CD8-positive, alpha-beta memory T cell (primary cell): ENCODE results near the gene ARHGDIA. TPM values are rescaled to one million over a fixed set of nuclear protein-coding genes. Genes with fewer than 3 reads are reported as not detected.

ENCODE experiments used
- CTCF ChIA-PET: fragments of 350-600 bp; sonication (Branson Sonifier 250); formaldehyde crosslinking; loops from one replicate; lab custom pipeline; 2021; ENCODE audit warnings: antibody characterized with exemption; lab: Charles Lee
- POLR2A ChIA-PET: fragments of 350-600 bp; sonication (Branson Sonifier 250); formaldehyde crosslinking; loops from one replicate; lab custom pipeline; 2021; ENCODE audit warnings: antibody characterized with exemption; lab: Charles Lee
- DNase-seq, 5 donors: peaks; one replicate each; pipeline versions ENCODE4 v3.0.0 to v3.0.0-alpha.2; 2020 to 2022; ENCODE audit warnings: mixed read lengths in 1 of 5
- H3K27ac ChIP-seq: one replicate; pipeline ENCODE4 v1.7.0; 2013; ENCODE audit warnings: low read depth, mild to moderate bottlenecking, low read length, moderate library complexity
- H3K27me3 ChIP-seq: 2 replicates; pipeline ENCODE4 v1.7.0; 2013; ENCODE audit warnings: low read length, mild to moderate bottlenecking; ENCODE audit not compliant: insufficient read depth, poor library complexity, severe bottlenecking
- H3K36me3 ChIP-seq: 2 replicates; pipeline ENCODE4 v1.7.0; 2013; ENCODE audit warnings: mild to moderate bottlenecking, low read length, moderate library complexity; ENCODE audit not compliant: insufficient read depth
- H3K4me1 ChIP-seq: 2 replicates; pipeline ENCODE4 v1.7.0; 2013; ENCODE audit warnings: mild to moderate bottlenecking, low read length, moderate library complexity; ENCODE audit not compliant: insufficient read depth
- H3K4me3 ChIP-seq: 2 replicates; pipeline ENCODE4 v1.7.0; 2013; ENCODE audit warnings: mild to moderate bottlenecking, low read length
- H3K9me3 ChIP-seq: 2 replicates; pipeline ENCODE4 v1.7.0; 2013; ENCODE audit warnings: mild to moderate bottlenecking, low read length
- H3K27ac Mint-ChIP-seq, 8 donors: one replicate each; pipeline ENCODE4 v1.8.0; 2020 to 2021; ENCODE audit warnings: mixed read lengths in 8 of 8, mild to moderate bottlenecking in 6 of 8, inconsistent platforms in 3 of 8, moderate library complexity in 3 of 8
- H3K27me3 Mint-ChIP-seq, 2 donors: one replicate each; pipeline ENCODE4 v1.8.0; 2020 to 2021; ENCODE audit warnings: mixed read lengths in 2 of 2, mild to moderate bottlenecking in 1 of 2, moderate library complexity in 1 of 2
- H3K36me3 Mint-ChIP-seq, 3 donors: one replicate each; pipeline ENCODE4 v1.8.0; 2020 to 2021; ENCODE audit warnings: mixed read lengths in 3 of 3, inconsistent platforms in 1 of 3, mild to moderate bottlenecking in 1 of 3
- H3K4me1 Mint-ChIP-seq, 3 donors: one replicate each; pipeline ENCODE4 v1.8.0; 2020 to 2021; ENCODE audit warnings: mixed read lengths in 3 of 3, inconsistent platforms in 1 of 3, mild to moderate bottlenecking in 1 of 3
- H3K4me3 Mint-ChIP-seq, 7 donors: one replicate each; pipeline ENCODE4 v1.8.0; 2020 to 2021; ENCODE audit warnings: mixed read lengths in 7 of 7, mild to moderate bottlenecking in 6 of 7, moderate library complexity in 4 of 7, inconsistent platforms in 2 of 7
- H3K9me3 Mint-ChIP-seq, 5 donors: one replicate each; pipeline ENCODE4 v1.8.0; 2020 to 2022; ENCODE audit warnings: mixed read lengths in 5 of 5, mild to moderate bottlenecking in 3 of 5, moderate library complexity in 2 of 5, inconsistent platforms in 1 of 5
- polyA plus RNA-seq: library from polyadenylated mRNA; unstranded; fragments of 300-500 nt; fragmentation: Illumina TruSeq; gene quantifications from one replicate; pipeline ENCODE4 v1.2.3, GENCODE V29; 2021
- total RNA-seq, 2 experiments: library from RNA; stranded (reverse); gene quantifications; one replicate each; pipeline ENCODE4 v1.2.3, GENCODE V29; 2021

The ARHGDIA gene
- total and polyA plus RNA-seq, 3 experiments from 2014 or later = 237 to 677 (median 662) TPM

- DNase-seq = no peak
- ChIA-PET POLR2A (no interaction called here), CTCF (no interaction called here)
Observed at GRCh38 chr17:81821147-81821546, 50.0 kb downstream of the ARHGDIA start.

GRCh38 chr17:81819708-81820107 is 51.4 kb downstream of the ARHGDIA start:
- no peaks in the 10 kb centered on the region for H3K9me3 ChIP-seq
- no peak overlapping the region for H3K4me3 Mint-ChIP-seq
- peaks cover 0 to 14% (median 0%) of the 10 kb centered on the region in 3 donors for H3K36me3 Mint-ChIP-seq
- no peak overlapping the region for H3K27ac Mint-ChIP-seq
- no peaks in the 10 kb centered on the region for H3K27me3 ChIP-seq
- CTCF ChIA-PET = no interaction called here
- no peak overlapping the region for H3K4me3 ChIP-seq
- H3K9me3 Mint-ChIP-seq = no peaks in the 10 kb centered on the region
- no peaks in the 10 kb centered on the region for H3K4me1 ChIP-seq
- no peak overlapping the region for H3K27ac ChIP-seq
- no peak for DNase-seq
- no peaks in the 10 kb centered on the region for H3K4me1 Mint-ChIP-seq
- peaks cover 0 to 1% of the 10 kb centered on the region in 2 donors for H3K27me3 Mint-ChIP-seq
- POLR2A ChIA-PET = no interaction called here
- no peaks in the 10 kb centered on the region for H3K36me3 ChIP-seq

More at GRCh38 chr17:81821147-81821546, 50.0 kb downstream of the ARHGDIA start:
- Histone ChIP-seq H3K9me3 (no peaks in the 10 kb centered on the region), H3K4me3 (no peak overlapping the region), H3K36me3 (no peaks in the 10 kb centered on the region), H3K27ac (no peak overlapping the region), H3K27me3 (no peaks in the 10 kb centered on the region), H3K4me1 (no peaks in the 10 kb centered on the region)
- Mint-ChIP-seq H3K27me3 (peaks cover 0 to 1% of the 10 kb centered on the region in 2 donors), H3K4me3 (no peak overlapping the region), H3K9me3 (no peaks in the 10 kb centered on the region), H3K4me1 (peaks cover 0 to 4% (median 3%) of the 10 kb centered on the region in 3 donors), H3K27ac (no peak overlapping the region), H3K36me3 (peaks cover 0 to 17% (median 1%) of the 10 kb centered on the region in 3 donors)

DNA sequence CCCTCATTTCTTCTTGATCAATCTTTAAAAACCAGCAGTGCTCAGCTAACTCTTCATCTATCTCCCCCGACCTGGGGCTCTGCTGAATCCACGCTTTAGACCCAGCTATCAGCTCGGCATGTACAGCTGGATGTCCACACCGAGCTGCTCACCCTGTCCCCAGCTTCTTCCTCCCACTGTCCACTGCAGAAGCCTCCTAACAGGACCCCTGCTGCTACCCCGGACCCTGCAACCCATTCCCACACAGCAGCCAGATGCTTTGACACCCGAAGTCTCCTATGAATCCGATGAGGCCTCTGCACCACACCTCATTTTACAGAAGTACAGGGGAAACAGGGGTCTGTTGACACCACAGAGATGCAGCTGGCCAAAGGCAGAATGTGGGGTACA is 53.4 kb downstream of the ARHGDIA start:
- Histone ChIP-seq H3K36me3 (no peaks in the 10 kb centered on the region), H3K27ac (no peak overlapping the region), H3K4me3 (no peak overlapping the region), H3K9me3 (no peaks in the 10 kb centered on the region), H3K27me3 (no peaks in the 10 kb centered on the region), H3K4me1 (no peaks in the 10 kb centered on the region)
- H3K4me3 Mint-ChIP-seq = no peak overlapping the region
- no peak overlapping the region for H3K27ac Mint-ChIP-seq
- peaks cover 0 to 6% (median 0%) of the 10 kb centered on the region in 3 donors for H3K36me3 Mint-ChIP-seq
- ChIA-PET POLR2A (no interaction called here), CTCF (no interaction called here)
- H3K27me3 Mint-ChIP-seq = peaks cover 0 to 1% of the 10 kb centered on the region in 2 donors
- no peak for DNase-seq
- no peaks in the 10 kb centered on the region for H3K4me1 Mint-ChIP-seq
- H3K9me3 Mint-ChIP-seq = no peaks in the 10 kb centered on the region

Other genes with a start within 250 kb of the ARHGDIA start
Only the 30 nearest of the 31 such genes appear.
- under 1 TPM; 0.31 TPM for gene TSPAN10, start 234.1 kb downstream of the ARHGDIA start, total RNA-seq
- gene TSPAN10, start 234.1 kb downstream of the ARHGDIA start, polyA plus RNA-seq = 0.49 TPM
- gene PDE6G, start 214.8 kb downstream of the ARHGDIA start, total RNA-seq = 1 to 10 TPM; 1.9 to 2.2 TPM
- 1.5 TPM for gene PDE6G, start 214.8 kb downstream of the ARHGDIA start, polyA plus RNA-seq
- gene OXLD1, start 204.7 kb downstream of the ARHGDIA start, total RNA-seq = 10 to 100 TPM; 50.8 to 55.7 TPM
- gene OXLD1, start 204.7 kb downstream of the ARHGDIA start, polyA plus RNA-seq = 78.9 TPM
- gene CCDC137, start 204.6 kb downstream of the ARHGDIA start, total RNA-seq = 10 to 100 TPM; 68.6 to 70.7 TPM
- gene CCDC137, start 204.6 kb downstream of the ARHGDIA start, polyA plus RNA-seq = 22.2 TPM
- 10 to 100 TPM; 16.3 to 19.7 TPM for gene ARL16, start 187.5 kb downstream of the ARHGDIA start, total RNA-seq
- 33.0 TPM for gene ARL16, start 187.5 kb downstream of the ARHGDIA start, polyA plus RNA-seq
- gene HGS, start 187.3 kb downstream of the ARHGDIA start, total RNA-seq = 100 to 1,000 TPM; 122 to 135 TPM
- gene HGS, start 187.3 kb downstream of the ARHGDIA start, polyA plus RNA-seq = 36.7 TPM
- 100 to 1,000 TPM; 246 to 255 TPM for gene MRPL12, start 168.0 kb downstream of the ARHGDIA start, total RNA-seq
- 53.6 TPM for gene MRPL12, start 168.0 kb downstream of the ARHGDIA start, polyA plus RNA-seq
- gene SLC25A10, start 159.1 kb downstream of the ARHGDIA start, total RNA-seq = 10 to 100 TPM; 34.1 to 34.7 TPM
- 4.9 TPM for gene SLC25A10, start 159.1 kb downstream of the ARHGDIA start, polyA plus RNA-seq
- gene GCGR, start 67.2 kb downstream of the ARHGDIA start, total RNA-seq = not detected
- not detected for gene GCGR, start 67.2 kb downstream of the ARHGDIA start, polyA plus RNA-seq
- 10 to 100 TPM; 56.1 to 57.0 TPM for gene MCRIP1, start 38.0 kb downstream of the ARHGDIA start, total RNA-seq
- gene MCRIP1, start 38.0 kb downstream of the ARHGDIA start, polyA plus RNA-seq = 76.1 TPM
- not detected for gene PPP1R27, start 36.3 kb downstream of the ARHGDIA start, total RNA-seq
- not detected for gene PPP1R27, start 36.3 kb downstream of the ARHGDIA start, polyA plus RNA-seq
- 100 to 1,000 TPM; 463 to 482 TPM for gene P4HB, start 10.8 kb downstream of the ARHGDIA start, total RNA-seq
- 342 TPM for gene P4HB, start 10.8 kb downstream of the ARHGDIA start, polyA plus RNA-seq
- 100 to 1,000 TPM; 326 to 337 TPM for gene ALYREF, start 20.2 kb upstream of the ARHGDIA start, total RNA-seq
- gene ALYREF, start 20.2 kb upstream of the ARHGDIA start, polyA plus RNA-seq = 60.4 TPM
- gene ANAPC11, start 20.4 kb upstream of the ARHGDIA start, total RNA-seq = 100 to 1,000 TPM; 146 to 149 TPM
- 287 TPM for gene ANAPC11, start 20.4 kb upstream of the ARHGDIA start, polyA plus RNA-seq
- under 1 TPM; 0.57 to 0.62 TPM for gene NPB, start 30.9 kb upstream of the ARHGDIA start, total RNA-seq
- gene NPB, start 30.9 kb upstream of the ARHGDIA start, polyA plus RNA-seq = not detected
- gene PCYT2, start 40.1 kb upstream of the ARHGDIA start, total RNA-seq = 10 to 100 TPM; 30.3 to 31.6 TPM
- gene PCYT2, start 40.1 kb upstream of the ARHGDIA start, polyA plus RNA-seq = 35.7 TPM
- 10 to 100 TPM; 41.4 to 41.7 TPM for gene SIRT7, start 46.8 kb upstream of the ARHGDIA start, total RNA-seq
- gene SIRT7, start 46.8 kb upstream of the ARHGDIA start, polyA plus RNA-seq = 40.1 TPM
- gene MAFG, start 56.4 kb upstream of the ARHGDIA start, total RNA-seq = 10 to 100 TPM; 28.4 to 34.7 TPM
- 2.5 TPM for gene MAFG, start 56.4 kb upstream of the ARHGDIA start, polyA plus RNA-seq
- 100 to 1,000 TPM; 128 to 138 TPM for gene PYCR1, start 66.0 kb upstream of the ARHGDIA start, total RNA-seq
- gene PYCR1, start 66.0 kb upstream of the ARHGDIA start, polyA plus RNA-seq = 0.63 TPM
- not detected for gene MYADML2, start 75.9 kb upstream of the ARHGDIA start, total RNA-seq
- not detected for gene MYADML2, start 75.9 kb upstream of the ARHGDIA start, polyA plus RNA-seq
- gene NOTUM, start 89.8 kb upstream of the ARHGDIA start, total RNA-seq = under 1 TPM; 0.33 to 0.35 TPM
- gene NOTUM, start 89.8 kb upstream of the ARHGDIA start, polyA plus RNA-seq = not detected
- 10 to 100 TPM; 32.0 to 35.9 TPM for gene ASPSCR1, start 106.3 kb upstream of the ARHGDIA start, total RNA-seq
- 29.2 TPM for gene ASPSCR1, start 106.3 kb upstream of the ARHGDIA start, polyA plus RNA-seq
- 100 to 1,000 TPM; 143 to 158 TPM for gene CENPX, start 151.5 kb upstream of the ARHGDIA start, total RNA-seq
- gene CENPX, start 151.5 kb upstream of the ARHGDIA start, polyA plus RNA-seq = 56.7 TPM
- gene LRRC45, start 152.0 kb upstream of the ARHGDIA start, total RNA-seq = 10 to 100 TPM; 26.8 to 27.6 TPM
- gene LRRC45, start 152.0 kb upstream of the ARHGDIA start, polyA plus RNA-seq = 10.1 TPM
- gene RAC3, start 160.3 kb upstream of the ARHGDIA start, total RNA-seq = 1 to 10 TPM; 4.2 to 4.5 TPM
- gene RAC3, start 160.3 kb upstream of the ARHGDIA start, polyA plus RNA-seq = not detected
- 100 to 1,000 TPM; 117 to 127 TPM for gene DCXR, start 166.4 kb upstream of the ARHGDIA start, total RNA-seq
- 108 TPM for gene DCXR, start 166.4 kb upstream of the ARHGDIA start, polyA plus RNA-seq
- 10 to 100 TPM; 18.1 to 19.4 TPM for gene RFNG, start 180.5 kb upstream of the ARHGDIA start, total RNA-seq
- 7.3 TPM for gene RFNG, start 180.5 kb upstream of the ARHGDIA start, polyA plus RNA-seq
- 100 to 1,000 TPM; 122 to 125 TPM for gene GPS1, start 180.6 kb upstream of the ARHGDIA start, total RNA-seq
- gene GPS1, start 180.6 kb upstream of the ARHGDIA start, polyA plus RNA-seq = 151 TPM
- 100 to 1,000 TPM; 206 to 210 TPM for gene DUS1L, start 194.5 kb upstream of the ARHGDIA start, total RNA-seq
- gene DUS1L, start 194.5 kb upstream of the ARHGDIA start, polyA plus RNA-seq = 142 TPM
- 100 to 1,000 TPM; 251 to 259 TPM for gene FASN, start 226.9 kb upstream of the ARHGDIA start, total RNA-seq
- gene FASN, start 226.9 kb upstream of the ARHGDIA start, polyA plus RNA-seq = 2.7 TPM